OCI-LY7 (cell line): Measurements from ENCODE around the gene EPB41.

Experiments
- CTCF ChIP-seq: fragments of 200-600 bp; sonication (generic); conservative IDR thresholded peaks from 2 replicates; pipeline ENCODE4 v1.5.1; 2014; ENCODE audit warnings: mild to moderate bottlenecking, antibody characterized with exemption, low read length, moderate library complexity, mixed read lengths
- EZH2phosphoT487 ChIP-seq: fragments of 200-600 bp; sonication (generic); IDR thresholded peaks from 2 replicates; pipeline ENCODE4 v1.6.1; 2018; ENCODE audit warnings: low read depth, borderline replicate concordance, mild to moderate bottlenecking, mixed run types, antibody characterized with exemption, low read length, moderate library complexity, mixed read lengths

GRCh38 chr1:28956038-28956464, 41.7 kb downstream of the EPB41 start:
- TF ChIP-seq EZH2phosphoT487 (no peak), CTCF (no peak)
